HepG2 (cell line): ENCODE results near the gene CCDC160. TPM values are rescaled to one million over a fixed set of nuclear protein-coding genes. Genes with fewer than 3 reads are reported as not detected.

Experiments
- ATAC-seq: fragments of 200-7000 bp; cut with Tn5 transposase; 3 replicates; pipeline ENCODE4 v1.9.1; 2020; ENCODE audit warnings: mild to moderate bottlenecking, moderate library complexity
- BruUV-seq: library from RNA; stranded (reverse); fragments of 400-500 nt; replicated peaks from 2 replicates; lab custom pipeline; 2021; lab: Mats Ljungman, UMichigan
- CTCF ChIA-PET: fragments of 300-600 bp; formaldehyde crosslinking; extraction: SDS; loops from one replicate; lab custom pipeline; 2021; ENCODE audit warnings: low total read pairs, inconsistent platforms, low intra/inter-chr PET ratio; lab: Yijun Ruan, JAX
- POLR2A ChIA-PET: fragments of 350-600 bp; sonication (Branson Sonifier 250); formaldehyde crosslinking; loops from one replicate; lab custom pipeline; 2020; ENCODE audit warnings: antibody characterized with exemption, inconsistent platforms; lab: Yijun Ruan, JAX
- DNase-seq: peaks from one replicate; pipeline ENCODE4 v3.0.0-alpha.2; 2015; ENCODE audit warnings: low spot score
- FAIRE-seq: peaks from 3 replicates; lab custom pipeline; 2011; peaks lifted over from hg19 to GRCh38; lab: Jason Lieb, UNC
- H2AFZ ChIP-seq: one replicate; pipeline ENCODE4 v1.6.1; 2011; ENCODE audit warnings: low read length, inconsistent platforms
- H3K27ac ChIP-seq: fragments of 300-600 bp; 3 replicates; pipeline ENCODE4 v1.8.0; 2011; ENCODE audit warnings: mixed run types, mild to moderate bottlenecking, mixed read lengths, low read length, inconsistent platforms; ENCODE audit not compliant: insufficient read depth; ENCODE audit errors: extremely low read length
- H3K27me3 ChIP-seq, 2 experiments: fragments of 200-600 bp in 1 of 2; 2 replicates in 1 of 2; 3 replicates in 1 of 2; pipeline versions ENCODE4 v1.6.0 to v1.8.0; 2011; ENCODE audit warnings: low read length in 2 of 2, mild to moderate bottlenecking in 2 of 2, moderate library complexity in 2 of 2, inconsistent platforms in 1 of 2; ENCODE audit not compliant: insufficient read depth in 2 of 2, control insufficient read depth in 1 of 2
- H3K36me3 ChIP-seq, 2 experiments: fragments of 200-600 bp in 1 of 2; replicated peaks in 1 of 2; 2 replicates in 1 of 2; 3 replicates in 1 of 2; pipeline versions ENCODE4 v1.5.1 to v1.8.0; 2011; ENCODE audit warnings: low read length in 2 of 2, inconsistent platforms in 1 of 2; ENCODE audit not compliant: insufficient read depth in 2 of 2, control insufficient read depth in 1 of 2
- H3K4me1 ChIP-seq: 2 replicates; pipeline ENCODE4 v1.5.1; 2012; ENCODE audit warnings: low read length, inconsistent platforms; ENCODE audit not compliant: insufficient read depth
- H3K4me2 ChIP-seq: 2 replicates; pipeline ENCODE4 v1.6.0; 2011; ENCODE audit warnings: low read depth, low read length, inconsistent platforms
- H3K4me3 ChIP-seq, 3 experiments: fragments of 200-600 bp in 1 of 3; sonication (generic), shearing (Covaris generic) in 1 of 3; replicated peaks in 1 of 3; 2 replicates each; pipeline ENCODE4 v1.5.1; 2011 to 2016; ENCODE audit warnings: low read length in 3 of 3, inconsistent platforms in 2 of 3, low read depth in 2 of 3, mild to moderate bottlenecking in 2 of 3, control low read depth in 1 of 3, mixed read lengths in 1 of 3; ENCODE audit not compliant: insufficient read depth in 1 of 3
- H3K79me2 ChIP-seq: one replicate; pipeline ENCODE4 v1.6.1; 2011; ENCODE audit warnings: low read length, inconsistent platforms; ENCODE audit not compliant: insufficient read depth
- H3K9ac ChIP-seq: 2 replicates; pipeline ENCODE4 v1.6.0; 2011; ENCODE audit warnings: mild to moderate bottlenecking, low read depth, low read length, inconsistent platforms; ENCODE audit not compliant: insufficient read depth
- H3K9me3 ChIP-seq: 2 replicates; pipeline ENCODE4 v1.5.1; 2012; ENCODE audit warnings: mild to moderate bottlenecking, low read length
- H4K20me1 ChIP-seq: 2 replicates; pipeline ENCODE4 v1.6.0; 2011; ENCODE audit warnings: inconsistent platforms, mild to moderate bottlenecking, low read length, moderate library complexity; ENCODE audit not compliant: insufficient read depth
- MEIS2 ChIP-seq: sonication (generic); formaldehyde crosslinking; IDR thresholded peaks from 2 replicates; pipeline ENCODE4 v1.9.0; 2021; ENCODE audit warnings: mild to moderate bottlenecking, missing genetic modification reagents
- MXD3 ChIP-seq: IDR thresholded peaks from 2 replicates; pipeline ENCODE4 v1.6.1; 2016; ENCODE audit warnings: mild to moderate bottlenecking, missing biosample characterization, missing genetic modification reagents
- ZBTB10 ChIP-seq: sonication (generic); formaldehyde crosslinking; IDR thresholded peaks from 2 replicates; pipeline ENCODE4 v1.4.0; 2020; ENCODE audit warnings: missing genetic modification reagents, borderline replicate concordance
- ZMYM3 ChIP-seq: sonication (generic); formaldehyde crosslinking; IDR thresholded peaks from 2 replicates; pipeline ENCODE4 v1.5.1; 2020; ENCODE audit warnings: mild to moderate bottlenecking, missing genetic modification reagents
- ZSCAN31 ChIP-seq: sonication (generic); formaldehyde crosslinking; IDR thresholded peaks from 2 replicates; pipeline ENCODE4 v1.5.0; 2020; ENCODE audit warnings: low read depth, mild to moderate bottlenecking, missing genetic modification reagents
- ZZZ3 ChIP-seq: sonication (generic); formaldehyde crosslinking; IDR thresholded peaks from 2 replicates; pipeline ENCODE4 v1.4.0; 2020; ENCODE audit warnings: missing genetic modification reagents, mild to moderate bottlenecking, borderline replicate concordance
- WGBS: methylation state at CpG from one replicate; pipeline ENCODE4 v1.1.6; 2017; ENCODE audit warnings: low lambda C conversion rate; 5-methylcytosine and 5-hydroxymethylcytosine counted together
- in situ Hi-C: cut with HindIII; loops from 2 replicates; pipeline ENCODE4 v1.10.0; 2017; ENCODE audit warnings: low pct_unique_long_range_greater_than_20kb; ENCODE audit not compliant: extremely low pct_ligation_motif_present
- intact Hi-C: fragments of 100-400 bp; cut with micrococcal nuclease; formaldehyde crosslinking; loops from one replicate; pipeline ENCODE4 v1.10.0; 2022; ENCODE audit not compliant: unreplicated experiment
- polyA plus RNA-seq, 8 experiments: library from polyadenylated mRNA; depleted of rRNA in 3 of 8; stranded (reverse) in 7 of 8; unstranded in 1 of 8; fragments of >200 nt; fragmentation: Illumina TruSeq in 4 of 8; extraction: Trizol in 4 of 8; gene quantifications; 2 replicates each; pipeline versions ENCODE4 v1.2.1 to v1.2.3, GENCODE V29; 2011 to 2016; ENCODE audit warnings: low read depth in 4 of 8, missing spikeins in 1 of 8, mixed read lengths in 1 of 8; ENCODE audit not compliant: insufficient read depth in 1 of 8
- total RNA-seq, 5 experiments: library from RNA; depleted of rRNA; stranded (reverse); fragments of >200 nt; fragmentation: Illumina TruSeq; extraction: Trizol; gene quantifications; 2 replicates each; pipeline ENCODE4 v1.2.3, GENCODE V29; 2016; ENCODE audit warnings: low read depth in 1 of 5

CCDC160 gene
- total and polyA plus RNA-seq, 2 of the 13 experiments (the other 11 are each of a cell fraction or from before 2014, with no cell fraction given) = not detected

- TF ChIP-seq ZSCAN31 (CRISPR knock-in tag) = no peak
- TF ChIP-seq ZZZ3 (CRISPR knock-in tag) = no peak
- no peak for TF ChIP-seq MXD3 (CRISPR knock-in tag)
- TF ChIP-seq ZBTB10 (CRISPR knock-in tag) = no peak
- no peak for TF ChIP-seq MEIS2 (CRISPR knock-in tag)
- TF ChIP-seq, all 625 proteins: peak for 0
Measured at GRCh38 chrX:134249241-134249640, 12.3 kb downstream of the CCDC160 start (continued).

GRCh38 chrX:134251241-134251640, 14.3 kb downstream of the CCDC160 start:
- DNase-seq = no peak
- BruUV-seq = no TSS peak
- Histone ChIP-seq H3K36me3 (no peaks in the 10 kb centered on the region), H3K9me3 (no peaks in the 10 kb centered on the region), H3K4me1 (no peaks in the 10 kb centered on the region), H3K79me2 (no peaks in the 10 kb centered on the region), H4K20me1 (no peaks in the 10 kb centered on the region), H3K4me2 (no peak overlapping the region), H3K4me3 (no peak overlapping the region), H3K27ac (no peak overlapping the region), H3K9ac (no peak overlapping the region), H3K27me3 (no peaks in the 10 kb centered on the region), H2AFZ (no peak overlapping the region)
- ATAC-seq = no peak
- no peak for FAIRE-seq
- CTCF ChIA-PET = no interaction called here
- intact Hi-C loops (no loop called here), in situ Hi-C loops (no loop called here)
- POLR2A ChIA-PET = no interaction called here
- 0% methylated on average over 1 of the region's 1 CpG for WGBS
- no peak for TF ChIP-seq ZMYM3 (CRISPR knock-in tag)
